GM12875 (cell line): ENCODE measurements around the gene TRIM66.

ENCODE experiments used
- H3K4me3 ChIP-seq: one replicate; pipeline ENCODE4 v1.5.1; 2011; ENCODE audit warnings: low read depth, low read length, control low read depth
- TF ChIP-seq, protein P1 (sequence below): IDR thresholded peaks from 2 replicates; pipeline ENCODE4 v1.5.1; 2011; ENCODE audit warnings: low read depth, mild to moderate bottlenecking, control low read depth, inconsistent platforms, low read length, moderate library complexity, borderline replicate concordance; ENCODE audit not compliant: insufficient read depth

TRIM66 gene

DNA sequence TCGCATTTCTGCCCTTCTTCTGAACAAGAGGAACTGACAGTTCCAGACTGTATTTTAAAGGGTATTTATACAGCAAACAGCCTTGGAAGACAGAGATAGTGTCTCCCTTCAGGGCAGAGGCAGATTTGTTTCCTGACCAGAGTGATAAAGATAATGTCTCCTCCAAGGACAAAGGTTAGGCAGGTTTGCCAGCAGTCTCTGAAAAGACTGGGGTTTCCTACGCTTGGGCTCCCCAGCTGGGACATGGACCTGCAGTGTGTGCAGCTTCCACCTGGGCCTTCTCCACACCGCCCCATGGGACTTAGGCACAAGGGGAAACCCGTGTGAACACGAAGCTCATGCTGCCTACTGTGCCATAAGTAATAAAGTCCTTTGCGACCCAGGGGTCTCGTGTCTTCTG, 42.2 kb upstream of the TRIM66 start:
- TF ChIP-seq, protein P1, sequence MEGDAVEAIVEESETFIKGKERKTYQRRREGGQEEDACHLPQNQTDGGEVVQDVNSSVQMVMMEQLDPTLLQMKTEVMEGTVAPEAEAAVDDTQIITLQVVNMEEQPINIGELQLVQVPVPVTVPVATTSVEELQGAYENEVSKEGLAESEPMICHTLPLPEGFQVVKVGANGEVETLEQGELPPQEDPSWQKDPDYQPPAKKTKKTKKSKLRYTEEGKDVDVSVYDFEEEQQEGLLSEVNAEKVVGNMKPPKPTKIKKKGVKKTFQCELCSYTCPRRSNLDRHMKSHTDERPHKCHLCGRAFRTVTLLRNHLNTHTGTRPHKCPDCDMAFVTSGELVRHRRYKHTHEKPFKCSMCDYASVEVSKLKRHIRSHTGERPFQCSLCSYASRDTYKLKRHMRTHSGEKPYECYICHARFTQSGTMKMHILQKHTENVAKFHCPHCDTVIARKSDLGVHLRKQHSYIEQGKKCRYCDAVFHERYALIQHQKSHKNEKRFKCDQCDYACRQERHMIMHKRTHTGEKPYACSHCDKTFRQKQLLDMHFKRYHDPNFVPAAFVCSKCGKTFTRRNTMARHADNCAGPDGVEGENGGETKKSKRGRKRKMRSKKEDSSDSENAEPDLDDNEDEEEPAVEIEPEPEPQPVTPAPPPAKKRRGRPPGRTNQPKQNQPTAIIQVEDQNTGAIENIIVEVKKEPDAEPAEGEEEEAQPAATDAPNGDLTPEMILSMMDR: no peak
- no peak overlapping the region for H3K4me3 ChIP-seq

DNA sequence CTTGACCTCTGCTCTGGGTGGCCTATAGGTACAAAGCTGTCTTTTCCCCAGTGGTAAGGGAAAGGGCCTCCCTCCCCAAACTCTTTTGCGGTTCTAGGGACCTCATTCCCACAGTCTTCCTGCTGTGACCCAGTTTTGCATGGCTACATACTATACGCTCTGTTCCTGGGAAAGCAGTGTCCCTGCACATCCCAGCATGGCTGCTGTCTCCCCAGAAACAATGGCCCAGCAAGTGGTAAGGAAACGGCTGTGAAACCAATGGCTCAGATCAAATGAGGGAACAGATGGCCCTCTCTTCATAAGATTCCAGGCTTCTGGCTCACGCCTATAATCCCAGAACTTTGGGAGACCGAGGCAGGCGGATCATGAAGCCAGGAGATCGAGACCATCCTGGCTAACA, 41.2 kb upstream of the TRIM66 start:
- no peak overlapping the region for H3K4me3 ChIP-seq
- TF ChIP-seq, protein P1: no peak

DNA sequence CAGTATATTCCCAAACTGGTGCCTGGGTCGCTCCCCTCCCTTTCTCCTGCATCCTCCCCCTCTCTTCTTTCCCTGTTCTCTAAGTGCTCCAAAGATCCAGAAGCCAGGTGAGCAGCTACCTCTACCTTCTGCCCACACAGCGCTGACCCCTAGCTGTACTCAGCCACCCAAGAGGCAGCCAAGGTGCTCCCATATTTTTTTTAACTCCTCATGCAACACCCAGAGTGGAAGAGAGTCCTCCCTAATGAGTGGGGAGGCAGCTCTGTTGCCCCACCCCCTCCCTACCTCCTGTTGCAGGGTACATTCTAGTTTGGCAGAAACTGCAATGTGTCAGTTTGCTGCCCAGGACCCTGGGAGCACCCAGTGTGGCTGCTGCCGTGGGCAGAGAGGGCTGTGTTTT, 40.3 kb upstream of the TRIM66 start:
- TF ChIP-seq, protein P1: no peak
- no peak overlapping the region for H3K4me3 ChIP-seq

DNA sequence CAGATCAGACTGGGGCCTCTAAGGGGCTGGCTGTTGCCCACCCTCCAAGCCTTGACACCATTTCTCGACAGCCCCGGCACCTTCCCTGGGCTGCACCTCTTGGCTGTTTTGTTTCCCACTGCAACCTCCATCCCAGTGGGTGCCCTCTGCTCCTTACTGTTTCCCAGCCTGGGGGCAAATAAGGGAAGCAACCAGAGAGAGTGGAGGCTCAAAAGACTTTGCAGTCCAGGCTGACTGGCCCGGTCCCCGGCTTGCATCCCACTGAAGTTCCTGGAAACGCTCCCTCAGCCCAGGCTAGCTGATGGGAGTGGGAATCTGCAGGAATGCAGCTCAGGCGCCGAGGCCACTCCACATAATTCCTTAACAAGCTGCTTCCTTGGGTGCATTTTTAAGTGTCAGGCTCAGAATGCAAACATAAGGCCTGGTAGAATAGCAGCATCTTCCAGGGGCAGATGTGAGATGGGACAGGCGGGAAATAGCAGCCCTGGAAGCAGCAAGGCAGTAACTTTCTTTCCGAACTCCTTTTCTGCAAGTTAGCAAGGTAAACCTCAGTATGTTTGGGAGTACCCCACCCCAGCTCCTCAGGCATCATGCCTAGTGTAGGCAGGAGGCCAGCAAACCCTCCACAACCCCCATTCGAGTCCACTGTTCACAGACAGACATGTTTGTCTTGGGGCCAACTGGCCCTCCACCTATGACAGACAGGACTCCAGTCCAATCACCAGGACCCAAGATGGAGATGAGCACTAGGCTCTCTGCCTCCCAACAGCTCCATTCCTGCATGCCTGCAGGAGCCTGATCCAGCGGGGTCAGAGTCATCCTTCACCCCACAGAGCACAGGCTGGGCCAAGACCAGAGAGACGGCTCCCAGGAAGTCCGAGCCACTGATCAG, 39.4 kb upstream of the TRIM66 start:
- H3K4me3 ChIP-seq: no peak overlapping the region
- TF ChIP-seq, protein P1: no peak

DNA sequence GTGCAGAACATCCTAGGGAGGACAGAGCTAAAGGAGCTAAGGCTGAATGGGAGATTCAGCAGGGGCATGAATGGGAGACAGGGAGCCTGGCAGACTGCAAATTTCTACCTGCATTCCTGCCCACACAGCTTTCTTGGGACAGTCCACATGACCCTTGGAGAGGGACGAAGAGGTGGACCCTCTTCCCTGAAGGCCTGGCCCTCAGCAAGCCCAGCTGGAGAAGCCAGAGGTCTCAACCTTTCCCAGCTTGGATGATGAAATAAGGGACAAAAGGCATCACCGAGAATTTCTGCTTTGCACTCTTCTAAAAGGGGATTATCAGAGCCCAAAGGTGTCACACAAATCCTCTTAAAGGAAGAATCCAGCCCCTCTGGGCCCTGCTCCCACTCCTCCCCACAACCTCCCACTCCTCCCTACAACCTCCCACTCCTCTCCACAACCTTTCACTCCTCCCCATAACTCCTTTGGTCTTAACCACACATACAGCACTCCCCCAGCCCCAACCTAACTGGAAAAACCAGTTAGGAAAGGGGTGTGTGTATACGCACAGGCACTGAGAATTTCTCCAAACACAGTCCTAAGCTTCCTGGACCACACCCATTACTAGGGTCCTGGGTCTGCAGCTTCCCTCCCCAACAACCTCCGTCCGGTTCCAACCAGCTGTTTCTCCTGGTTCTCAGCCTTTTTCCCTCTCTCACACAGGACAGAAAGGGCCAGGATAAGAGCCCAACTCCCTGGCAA, 38.6 kb upstream of the TRIM66 start:
- TF ChIP-seq, protein P1: no peak

DNA sequence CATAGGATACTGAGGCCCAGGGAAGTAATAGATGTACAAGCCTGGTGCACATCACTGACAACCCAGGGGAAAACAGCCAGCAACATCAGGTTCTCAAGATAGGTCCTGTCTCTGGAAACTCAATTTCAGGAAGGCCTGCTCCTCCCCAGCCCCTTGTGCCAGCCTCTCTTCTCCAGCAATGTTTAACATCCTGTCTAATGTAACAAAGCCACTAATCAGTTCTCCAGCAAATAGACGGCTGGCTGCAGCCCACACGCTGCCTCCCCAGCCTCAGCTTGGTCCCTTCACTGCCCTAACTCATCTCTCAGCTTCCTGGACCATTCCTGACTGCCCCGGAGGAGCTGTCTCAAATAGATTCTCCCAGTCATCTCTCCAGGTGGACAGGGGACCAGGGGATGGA, 37.9 kb upstream of the TRIM66 start:
- H3K4me3 ChIP-seq: no peak overlapping the region
- TF ChIP-seq, protein P1: no peak

More for the DNA sequence above, 38.6 kb upstream of the TRIM66 start:
- H3K4me3 ChIP-seq: no peak overlapping the region
